ENCODE measurements around the gene S1PR5.

S1PR5 gene

GRCh38 chr19:10560154-10560553, 42.9 kb upstream of the S1PR5 start:
- no peak overlapping the region for H3K27ac ChIP-seq
- no peak for TF ChIP-seq ZFX (IDR thresholded peaks at IDR 0.05; ENCODE audit: borderline replicate concordance)
- TF ChIP-seq, protein P1, sequence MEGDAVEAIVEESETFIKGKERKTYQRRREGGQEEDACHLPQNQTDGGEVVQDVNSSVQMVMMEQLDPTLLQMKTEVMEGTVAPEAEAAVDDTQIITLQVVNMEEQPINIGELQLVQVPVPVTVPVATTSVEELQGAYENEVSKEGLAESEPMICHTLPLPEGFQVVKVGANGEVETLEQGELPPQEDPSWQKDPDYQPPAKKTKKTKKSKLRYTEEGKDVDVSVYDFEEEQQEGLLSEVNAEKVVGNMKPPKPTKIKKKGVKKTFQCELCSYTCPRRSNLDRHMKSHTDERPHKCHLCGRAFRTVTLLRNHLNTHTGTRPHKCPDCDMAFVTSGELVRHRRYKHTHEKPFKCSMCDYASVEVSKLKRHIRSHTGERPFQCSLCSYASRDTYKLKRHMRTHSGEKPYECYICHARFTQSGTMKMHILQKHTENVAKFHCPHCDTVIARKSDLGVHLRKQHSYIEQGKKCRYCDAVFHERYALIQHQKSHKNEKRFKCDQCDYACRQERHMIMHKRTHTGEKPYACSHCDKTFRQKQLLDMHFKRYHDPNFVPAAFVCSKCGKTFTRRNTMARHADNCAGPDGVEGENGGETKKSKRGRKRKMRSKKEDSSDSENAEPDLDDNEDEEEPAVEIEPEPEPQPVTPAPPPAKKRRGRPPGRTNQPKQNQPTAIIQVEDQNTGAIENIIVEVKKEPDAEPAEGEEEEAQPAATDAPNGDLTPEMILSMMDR (IDR thresholded peaks at IDR 0.05), result no peak

GRCh38 chr19:10557603-10558197, 40.5 kb upstream of the S1PR5 start:
- TF ChIP-seq ZFX (IDR thresholded peaks at IDR 0.05; ENCODE audit: borderline replicate concordance), result no peak
- TF ChIP-seq, protein P1 (IDR thresholded peaks at IDR 0.05), result no peak
- H3K27ac ChIP-seq, result no peak overlapping the region

- peak overlapping the region; percentile 27 for H3K27ac ChIP-seq
- TF ChIP-seq, protein P1 (IDR thresholded peaks at IDR 0.05), result no peak
- no peak for TF ChIP-seq ZFX (IDR thresholded peaks at IDR 0.05; ENCODE audit: borderline replicate concordance)
Observed at GRCh38 chr19:10555610-10555973, 38.3 kb upstream of the S1PR5 start.

DNA sequence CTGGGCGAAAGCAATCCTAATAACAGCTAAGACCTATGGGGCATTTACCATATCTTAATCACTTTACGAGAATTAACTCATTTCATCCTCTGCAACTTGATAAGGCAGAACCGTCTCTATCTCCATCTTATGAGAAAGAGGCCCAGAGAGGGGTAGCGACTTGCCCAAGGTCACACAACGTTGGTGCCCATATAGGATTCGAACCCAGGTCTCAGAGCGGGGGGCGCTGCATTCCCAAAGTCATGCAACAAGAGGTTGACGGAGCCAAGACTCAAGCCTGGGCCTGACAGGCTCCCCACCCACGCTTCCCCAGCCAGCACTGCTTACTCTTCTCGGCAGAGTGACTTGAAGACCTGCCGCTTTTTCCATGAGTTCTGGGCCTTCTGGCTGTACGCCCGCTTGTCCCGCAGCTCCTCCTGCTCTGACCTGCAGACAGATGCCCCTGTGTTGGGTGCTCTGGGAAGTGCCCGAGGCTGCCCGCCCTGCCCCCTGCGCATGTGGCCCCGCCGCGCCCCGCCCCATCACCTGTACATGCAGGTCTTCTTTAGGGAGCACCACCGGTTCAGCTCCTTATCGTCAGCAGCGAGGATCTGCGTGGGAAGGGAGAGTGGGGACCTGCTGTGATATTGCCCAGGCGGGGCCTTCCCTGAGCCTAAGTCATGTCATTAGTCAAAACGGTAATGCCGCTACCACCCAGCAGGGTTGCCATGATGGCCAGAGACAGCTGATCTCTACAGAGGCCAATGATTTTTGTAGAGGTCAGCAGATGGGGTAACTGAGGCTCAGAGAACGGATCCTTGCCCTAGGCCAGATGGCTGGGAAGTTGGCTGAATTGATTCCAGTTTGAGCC, 37.7 kb upstream of the S1PR5 start:
- TF ChIP-seq, protein P1 (IDR thresholded peaks at IDR 0.05), result no peak
- no peak for TF ChIP-seq ZFX (IDR thresholded peaks at IDR 0.05; ENCODE audit: borderline replicate concordance)
- H3K27ac ChIP-seq, result peak overlapping the region; percentile 30

GRCh38 chr19:10553943-10554381, 36.7 kb upstream of the S1PR5 start:
- H3K27ac ChIP-seq, result peak overlapping the region; percentile 30
- TF ChIP-seq, protein P1 (IDR thresholded peaks at IDR 0.05), result no peak
- no peak for TF ChIP-seq ZFX (IDR thresholded peaks at IDR 0.05; ENCODE audit: borderline replicate concordance)

GRCh38 chr19:10553087-10553667, 35.9 kb upstream of the S1PR5 start:
- H3K27ac ChIP-seq, result peak overlapping the region; percentile 30
- TF ChIP-seq ZFX (IDR thresholded peaks at IDR 0.05; ENCODE audit: borderline replicate concordance), result no peak
- TF ChIP-seq, protein P1 (IDR thresholded peaks at IDR 0.05), result no peak
